Prostate gland (tissue), 2 donors: Measurements from ENCODE around the gene LRRC28.

Experiments
- CTCF ChIP-seq, 4 experiments: fragments of 200-600 bp in 2 of 4; fragments of 450-650 bp in 2 of 4; sonication (generic) in 2 of 4; IDR thresholded peaks; 1 replicate in 3 of 4; 2 replicates in 1 of 4; pipeline ENCODE4 v1.5.1; 2016 to 2019; ENCODE audit warnings: antibody characterized with exemption in 4 of 4, mild to moderate bottlenecking in 2 of 4, moderate library complexity in 2 of 4
- POLR2A ChIP-seq: fragments of 450-650 bp; IDR thresholded peaks from one replicate; pipeline ENCODE4 v1.6.1; 2016; ENCODE audit warnings: antibody characterized with exemption, mild to moderate bottlenecking
- POLR2AphosphoS5 ChIP-seq: sonication (generic); formaldehyde crosslinking; IDR thresholded peaks from one replicate; pipeline ENCODE4 v1.6.1; 2017; ENCODE audit warnings: antibody characterized with exemption

GRCh38 chr15:99393641-99394040 lies 142.4 kb downstream of the LRRC28 start:
- TF ChIP-seq CTCF (IDR thresholded peaks at IDR 0.05) (no peak), POLR2A (no peak), POLR2AphosphoS5 (no peak)
